NCI-H1417 treated with DMSO at 0.1 percent for 48 hours (cell line): ENCODE results near the gene MED13L.
"Not testable (repeated sequence)": the region's sequence is repeated elsewhere in the genome, so short reads cannot be mapped to it uniquely, and the experiment has no call there.

ENCODE experiments used
- DNase-seq: peaks from one replicate; lab custom pipeline; 2025; lab: John Stamatoyannopoulos, UW

Gene MED13L

GRCh38 chr12:116053479-116054200, 223.9 kb downstream of the MED13L start:
- no peak for DNase-seq

GRCh38 chr12:116050275-116050674, 227.2 kb downstream of the MED13L start:
- DNase-seq, result no peak

- DNase-seq, result no peak
Observed at GRCh38 chr12:116048879-116049278, 228.6 kb downstream of the MED13L start.

GRCh38 chr12:116046039-116046438, 231.5 kb downstream of the MED13L start:
- DNase-seq, result no peak

GRCh38 chr12:116045150-116045549, 232.3 kb downstream of the MED13L start:
- no peak for DNase-seq

- no peak for DNase-seq
Observed at GRCh38 chr12:116043659-116044535, 233.6 kb downstream of the MED13L start.

- DNase-seq, result no peak
Observed at GRCh38 chr12:116040402-116040801, 237.1 kb downstream of the MED13L start.

GRCh38 chr12:116039081-116039480, 238.4 kb downstream of the MED13L start:
- DNase-seq, result no peak

GRCh38 chr12:116037941-116038837, 239.3 kb downstream of the MED13L start:
- no peak for DNase-seq

GRCh38 chr12:116033765-116034164, 243.7 kb downstream of the MED13L start:
- no peak for DNase-seq

- not testable (repeated sequence) for DNase-seq
Observed at GRCh38 chr12:116031624-116032023, 245.9 kb downstream of the MED13L start.

GRCh38 chr12:116028619-116029018, 248.9 kb downstream of the MED13L start:
- no peak for DNase-seq

GRCh38 chr12:116027551-116027821, 250.0 kb downstream of the MED13L start:
- DNase-seq, result no peak

- no peak for DNase-seq
Observed at GRCh38 chr12:116026768-116027550, 250.5 kb downstream of the MED13L start.

- DNase-seq, result no peak
Observed at GRCh38 chr12:116026346-116026745, 251.1 kb downstream of the MED13L start.

GRCh38 chr12:116024769-116025168, 252.7 kb downstream of the MED13L start:
- DNase-seq, result no peak

GRCh38 chr12:116019415-116019814, 258.1 kb downstream of the MED13L start:
- DNase-seq, result no peak

GRCh38 chr12:116018282-116018681, 259.2 kb downstream of the MED13L start:
- DNase-seq, result no peak

GRCh38 chr12:116015525-116015924, 262.0 kb downstream of the MED13L start:
- DNase-seq, result no peak

- DNase-seq, result no peak
Observed at GRCh38 chr12:116012757-116013156, 264.7 kb downstream of the MED13L start.

GRCh38 chr12:116011217-116011616, 266.3 kb downstream of the MED13L start:
- no peak for DNase-seq

- DNase-seq, result no peak
Observed at GRCh38 chr12:116010467-116010866, 267.0 kb downstream of the MED13L start.
